Pancreas (tissue), 10 donors: ENCODE measurements around the gene TMEM131L. TPM values are rescaled to one million over a fixed set of nuclear protein-coding genes. Genes with fewer than 3 reads are reported as not detected.

Source experiments
- ATAC-seq, 4 donors: fragments of 200-7000 bp; cut with Tn5 transposase; one replicate each; pipeline versions ENCODE4 v1.8.0 to v1.9.1; 2020; ENCODE audit warnings: mild to moderate bottlenecking in 4 of 4, moderate library complexity in 4 of 4
- DNase-seq, 6 donors: peaks; one replicate each; pipeline ENCODE4 v3.0.0-alpha.2; 2020
- FAIRE-seq: peaks from 2 replicates; lab custom pipeline; 2012; peaks lifted over from hg19 to GRCh38; lab: Jason Lieb, UNC
- H3K27ac ChIP-seq, 4 donors: fragments of 200-600 bp; sonication (generic); 1 replicate in 3 of 4; 2 replicates in 1 of 4; pipeline versions ENCODE4 v1.5.0 to v1.8.0; 2020
- H3K27me3 ChIP-seq, 4 donors: fragments of 200-600 bp; one replicate each; pipeline ENCODE4 v1.8.0; 2021
- H3K36me3 ChIP-seq, 3 donors: fragments of 200-600 bp; sonication (generic) in 1 of 3; one replicate each; pipeline versions ENCODE4 v1.5.0 to v1.8.0; 2020 to 2021
- H3K4me1 ChIP-seq, 3 donors: fragments of 200-600 bp; one replicate each; pipeline ENCODE4 v1.8.0; 2021
- H3K4me3 ChIP-seq, 4 donors: fragments of 200-600 bp; sonication (generic) in 2 of 4; one replicate each; pipeline versions ENCODE4 v1.5.0 to v1.8.0; 2020 to 2021
- H3K9me3 ChIP-seq, 4 donors: fragments of 200-600 bp; one replicate each; pipeline ENCODE4 v1.8.0; 2021
- CTCF ChIP-seq, 4 donors: fragments of 200-600 bp; sonication (generic) in 3 of 4; IDR thresholded peaks; one replicate each; pipeline versions ENCODE4 v1.5.0 to v1.8.0; 2021; ENCODE audit warnings: antibody characterized with exemption in 4 of 4
- WGBS, 2 donors: extraction: QIAGEN DNeasy Blood & Tissue Kit; methylation state at CpG; one replicate each; pipeline ENCODE4 v1.1.7; 2013; 5-methylcytosine and 5-hydroxymethylcytosine counted together
- intact Hi-C, 3 donors: fragments of 100-400 bp; cut with DNase I; formaldehyde crosslinking; loops; one replicate each; pipeline versions ENCODE4 v1.11.1 to v1.14.2; 2022
- polyA plus RNA-seq, 2 donors: library from polyadenylated mRNA; stranded (reverse); fragments of 200-250 nt; gene quantifications; one replicate each; pipeline ENCODE4 v1.2.3, GENCODE V29; 2013
- total RNA-seq, 6 donors: library from RNA; stranded (reverse); fragmentation: NEBNext Ultra II Directional in 4 of 6; extraction: Animal tissue kit (Norgen Biotek cat#: 25700) in 4 of 6; gene quantifications; one replicate each; pipeline versions ENCODE4 v1.2.1 to v1.2.4, GENCODE V29; 2021 to 2023
- donor health status: healthy with polysubstance abuse.
- donor health status: DM: no; HTN: no; CAD: no; lungs with moderate emphysema.
- donor health status: DM: no; HTN: no; CAD: no.
- donor health status: control.
- donor health status: control.
- donor health status: Bipolar disorder and iron deficiency.
- donor health status: DM: yes; HTN: yes; CAD: no.
- donor health status: DM: no; HTN: no; CAD: no.
- donor health status: DM: no; HTN: no; CAD: no.
- donor health status: DM: yes; HTN: yes; CAD: no.

Gene TMEM131L
- total and polyA plus RNA-seq, 8 donors = 9.4 to 29.5 (median 20.1) TPM

- H3K27me3 ChIP-seq = no peaks in the 10 kb centered on the region
- no peak overlapping the region for H3K4me3 ChIP-seq
- 46 to 51% methylated on average over 3 of the region's 3 CpGs for WGBS, 2 donors
- DNase-seq (no peak), FAIRE-seq (no peak), ATAC-seq (peak; percentile 71 to 87 (median 82))
- peak overlapping the region in 3 of 4 donors; percentile 13 to 73 (median 42) for H3K27ac ChIP-seq
- H3K9me3 ChIP-seq = no peaks in the 10 kb centered on the region
- H3K4me1 ChIP-seq = peaks cover 29 to 44% (median 34%) of the 10 kb centered on the region in 3 donors
- no peak for TF ChIP-seq CTCF (IDR thresholded peaks at IDR 0.05)
- intact Hi-C loops = loop anchor here in 1 of 3 donors (10.0 kb wide), 1 partner anchor 55 kb away; no protein-coding TSS in a partner anchor
- no peaks in the 10 kb centered on the region for H3K36me3 ChIP-seq
Measured at GRCh38 chr4:153529646-153530045, 63.5 kb downstream of the TMEM131L start.

DNA sequence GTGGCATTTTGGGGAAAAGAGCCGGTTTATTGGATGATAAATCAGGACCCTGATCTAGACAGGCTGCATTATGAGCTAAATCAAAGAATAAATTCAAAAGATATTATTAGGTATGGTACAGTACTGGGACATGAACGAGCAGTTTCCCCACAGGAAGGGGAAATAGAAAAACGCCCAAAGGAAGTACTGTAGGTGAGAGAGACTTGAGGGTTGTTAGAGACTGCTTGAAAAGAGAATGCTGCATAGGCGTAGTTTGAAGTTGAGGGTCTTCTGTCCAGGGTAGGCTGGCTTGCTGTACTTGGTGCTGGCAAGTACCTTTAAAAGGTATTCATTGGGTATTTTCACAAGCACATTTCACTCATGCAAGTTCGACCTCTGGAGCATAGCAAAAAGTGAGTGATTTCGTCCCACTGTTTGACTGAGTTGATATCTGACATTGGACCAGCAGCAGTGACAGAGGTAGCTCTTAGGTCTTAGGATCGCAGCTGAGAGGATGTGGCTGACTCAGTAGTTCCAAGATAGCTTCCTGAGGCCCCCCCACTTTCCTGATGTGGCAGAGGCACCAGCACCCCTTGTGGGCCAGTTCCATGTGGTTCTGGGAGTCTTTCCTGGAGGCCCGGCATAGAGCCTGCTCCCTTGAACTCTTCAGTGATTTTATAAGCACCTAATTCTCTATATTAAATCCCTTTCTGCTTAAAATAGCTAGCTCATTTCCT, 64.3 kb downstream of the TMEM131L start:
- ATAC-seq = peak; percentile 22 to 33 (median 22)
- peak overlapping the region; percentile 13 to 73 (median 36) for H3K27ac ChIP-seq
- TF ChIP-seq CTCF (IDR thresholded peaks at IDR 0.05) = no peak
- no peaks in the 10 kb centered on the region for H3K36me3 ChIP-seq
- intact Hi-C loops = no loop called here
- H3K4me1 ChIP-seq = peaks cover 26 to 42% (median 30%) of the 10 kb centered on the region in 3 donors
- no peak overlapping the region for H3K4me3 ChIP-seq
- H3K27me3 ChIP-seq = no peaks in the 10 kb centered on the region
- no peaks in the 10 kb centered on the region for H3K9me3 ChIP-seq
- FAIRE-seq = no peak
- WGBS, 2 donors = 58% methylated on average over 8 of the region's 8 CpGs
- no peak for DNase-seq

- Histone ChIP-seq H3K4me3 (no peak overlapping the region), H3K36me3 (no peaks in the 10 kb centered on the region), H3K27ac (peak overlapping the region in 3 of 4 donors; percentile 13 to 73 (median 42)), H3K4me1 (peaks cover 31 to 47% (median 35%) of the 10 kb centered on the region in 3 donors), H3K27me3 (no peaks in the 10 kb centered on the region), H3K9me3 (no peaks in the 10 kb centered on the region)
- ATAC-seq = peak in 3 of 4 donors; percentile 19 to 39 (median 33)
- no peak for FAIRE-seq
- WGBS, 2 donors = 75 to 79% methylated on average over 1 of the region's 1 CpG
- intact Hi-C loops = no loop called here
- no peak for DNase-seq
- TF ChIP-seq CTCF (IDR thresholded peaks at IDR 0.05) = no peak
Measured at GRCh38 chr4:153531000-153531358, 64.8 kb downstream of the TMEM131L start.

DNA sequence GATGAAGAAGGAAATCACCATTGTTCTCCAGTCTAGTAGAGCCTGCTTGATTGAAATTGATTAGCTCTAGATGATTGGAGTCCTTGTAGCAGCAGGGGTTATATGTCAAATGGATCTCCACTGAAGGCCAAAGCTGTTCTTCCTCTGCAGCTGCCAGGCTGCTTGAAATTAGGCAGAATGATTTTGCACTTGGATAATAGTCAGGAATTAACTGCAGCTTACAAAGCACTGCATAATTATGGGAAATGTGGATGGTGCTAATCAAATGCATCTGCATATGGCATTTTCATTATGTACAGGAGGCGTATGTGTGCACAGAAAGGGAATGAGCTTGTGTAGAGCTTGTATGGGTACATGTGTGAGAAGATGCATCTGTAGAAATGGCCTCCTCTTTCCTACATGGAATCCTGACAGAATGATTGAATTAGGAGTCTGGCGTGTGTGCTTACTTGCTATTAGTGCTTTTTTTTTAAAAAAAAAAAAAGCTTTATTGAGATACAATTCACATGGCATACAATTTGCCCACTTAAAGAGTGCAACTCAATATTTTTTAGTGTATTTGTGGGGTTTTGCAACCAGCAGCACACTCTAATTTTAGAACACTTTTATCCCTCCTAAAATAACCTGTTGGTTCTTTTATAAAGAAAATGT, 65.9 kb downstream of the TMEM131L start:
- FAIRE-seq (no peak), DNase-seq (no peak), ATAC-seq (no peak)
- 75 to 78% methylated on average over 2 of the region's 2 CpGs for WGBS, 2 donors
- intact Hi-C loops = no loop called here
- H3K4me1 ChIP-seq = peaks cover 32 to 47% (median 36%) of the 10 kb centered on the region in 3 donors
- no peak for TF ChIP-seq CTCF (IDR thresholded peaks at IDR 0.05)
- no peaks in the 10 kb centered on the region for H3K36me3 ChIP-seq
- H3K4me3 ChIP-seq = no peak overlapping the region
- H3K27me3 ChIP-seq = no peaks in the 10 kb centered on the region
- no peaks in the 10 kb centered on the region for H3K9me3 ChIP-seq
- H3K27ac ChIP-seq = no peak overlapping the region
